HL-60 (cell line): ENCODE data around the gene ALDH1A2.

ENCODE experiments used
- DNase-seq, 2 experiments: peaks; one replicate each; pipeline ENCODE4 v3.0.0-alpha.2; 2010 to 2020; ENCODE audit warnings: low read depth in 1 of 2, low spot score in 1 of 2
- H3K27ac ChIP-seq: fragments of 250-450 bp; sonication (Bioruptor Pico); replicated peaks from 2 replicates; pipeline ENCODE4 v1.5.1; 2020; ENCODE audit warnings: mild to moderate bottlenecking, moderate library complexity
- H3K27me3 ChIP-seq: fragments of 250-450 bp; sonication (Bioruptor Pico); 2 replicates; pipeline ENCODE4 v1.5.1; 2021; ENCODE audit warnings: mild to moderate bottlenecking, moderate library complexity; ENCODE audit not compliant: insufficient read depth, poor library complexity, severe bottlenecking
- H3K4me3 ChIP-seq: replicated peaks from 2 replicates; pipeline ENCODE4 v1.5.1; 2011; ENCODE audit warnings: mild to moderate bottlenecking, control low read depth, low read length; ENCODE audit not compliant: insufficient read depth
- GABPA ChIP-seq: IDR thresholded peaks from 2 replicates; pipeline ENCODE4 v1.6.1; 2012; ENCODE audit warnings: low read depth
- POLR2AphosphoS5 ChIP-seq: IDR thresholded peaks from 2 replicates; pipeline ENCODE4 v1.6.1; 2012; ENCODE audit warnings: low read depth
- SPI1 ChIP-seq: IDR thresholded peaks from 2 replicates; pipeline ENCODE4 v1.6.1; 2012; ENCODE audit warnings: low read depth, mild to moderate bottlenecking, borderline replicate concordance
- TF ChIP-seq, protein P1 (sequence below): IDR thresholded peaks from 2 replicates; pipeline ENCODE4 v1.6.1; 2012; ENCODE audit warnings: low read depth; ENCODE audit not compliant: insufficient replicate concordance
- TF ChIP-seq, protein P2 (sequence below): IDR thresholded peaks from one replicate; pipeline ENCODE4 v1.5.1; 2011; ENCODE audit warnings: low read length, control low read depth, inconsistent platforms; ENCODE audit not compliant: insufficient read depth

Gene ALDH1A2

DNA sequence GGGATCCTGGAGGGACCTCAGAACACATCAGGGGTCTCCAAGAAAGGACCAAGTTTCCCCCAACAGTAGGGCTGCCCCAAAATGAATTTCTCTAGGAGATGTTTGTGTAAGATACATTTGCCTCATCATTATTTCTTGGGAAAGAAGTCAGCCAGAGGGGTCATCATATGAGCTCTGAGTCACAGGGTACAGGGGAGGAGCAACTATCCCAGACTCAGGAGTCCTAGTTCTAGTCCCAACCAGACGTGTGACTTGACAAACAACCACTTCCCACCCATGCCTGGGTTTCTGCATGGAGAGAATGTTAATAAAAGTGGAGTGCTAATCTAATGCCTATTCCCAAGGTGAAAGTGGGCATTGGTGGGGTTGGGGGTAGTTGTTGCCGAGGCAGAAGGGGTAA, 144.1 kb downstream of the ALDH1A2 start:
- H3K27ac ChIP-seq = no peak overlapping the region
- H3K27me3 ChIP-seq = peaks cover 1% of the 10 kb centered on the region
- TF ChIP-seq GABPA (no peak), SPI1 (no peak), POLR2AphosphoS5 (no peak)
- TF ChIP-seq, protein P1, sequence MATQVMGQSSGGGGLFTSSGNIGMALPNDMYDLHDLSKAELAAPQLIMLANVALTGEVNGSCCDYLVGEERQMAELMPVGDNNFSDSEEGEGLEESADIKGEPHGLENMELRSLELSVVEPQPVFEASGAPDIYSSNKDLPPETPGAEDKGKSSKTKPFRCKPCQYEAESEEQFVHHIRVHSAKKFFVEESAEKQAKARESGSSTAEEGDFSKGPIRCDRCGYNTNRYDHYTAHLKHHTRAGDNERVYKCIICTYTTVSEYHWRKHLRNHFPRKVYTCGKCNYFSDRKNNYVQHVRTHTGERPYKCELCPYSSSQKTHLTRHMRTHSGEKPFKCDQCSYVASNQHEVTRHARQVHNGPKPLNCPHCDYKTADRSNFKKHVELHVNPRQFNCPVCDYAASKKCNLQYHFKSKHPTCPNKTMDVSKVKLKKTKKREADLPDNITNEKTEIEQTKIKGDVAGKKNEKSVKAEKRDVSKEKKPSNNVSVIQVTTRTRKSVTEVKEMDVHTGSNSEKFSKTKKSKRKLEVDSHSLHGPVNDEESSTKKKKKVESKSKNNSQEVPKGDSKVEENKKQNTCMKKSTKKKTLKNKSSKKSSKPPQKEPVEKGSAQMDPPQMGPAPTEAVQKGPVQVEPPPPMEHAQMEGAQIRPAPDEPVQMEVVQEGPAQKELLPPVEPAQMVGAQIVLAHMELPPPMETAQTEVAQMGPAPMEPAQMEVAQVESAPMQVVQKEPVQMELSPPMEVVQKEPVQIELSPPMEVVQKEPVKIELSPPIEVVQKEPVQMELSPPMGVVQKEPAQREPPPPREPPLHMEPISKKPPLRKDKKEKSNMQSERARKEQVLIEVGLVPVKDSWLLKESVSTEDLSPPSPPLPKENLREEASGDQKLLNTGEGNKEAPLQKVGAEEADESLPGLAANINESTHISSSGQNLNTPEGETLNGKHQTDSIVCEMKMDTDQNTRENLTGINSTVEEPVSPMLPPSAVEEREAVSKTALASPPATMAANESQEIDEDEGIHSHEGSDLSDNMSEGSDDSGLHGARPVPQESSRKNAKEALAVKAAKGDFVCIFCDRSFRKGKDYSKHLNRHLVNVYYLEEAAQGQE = no peak
- TF ChIP-seq, protein P2, sequence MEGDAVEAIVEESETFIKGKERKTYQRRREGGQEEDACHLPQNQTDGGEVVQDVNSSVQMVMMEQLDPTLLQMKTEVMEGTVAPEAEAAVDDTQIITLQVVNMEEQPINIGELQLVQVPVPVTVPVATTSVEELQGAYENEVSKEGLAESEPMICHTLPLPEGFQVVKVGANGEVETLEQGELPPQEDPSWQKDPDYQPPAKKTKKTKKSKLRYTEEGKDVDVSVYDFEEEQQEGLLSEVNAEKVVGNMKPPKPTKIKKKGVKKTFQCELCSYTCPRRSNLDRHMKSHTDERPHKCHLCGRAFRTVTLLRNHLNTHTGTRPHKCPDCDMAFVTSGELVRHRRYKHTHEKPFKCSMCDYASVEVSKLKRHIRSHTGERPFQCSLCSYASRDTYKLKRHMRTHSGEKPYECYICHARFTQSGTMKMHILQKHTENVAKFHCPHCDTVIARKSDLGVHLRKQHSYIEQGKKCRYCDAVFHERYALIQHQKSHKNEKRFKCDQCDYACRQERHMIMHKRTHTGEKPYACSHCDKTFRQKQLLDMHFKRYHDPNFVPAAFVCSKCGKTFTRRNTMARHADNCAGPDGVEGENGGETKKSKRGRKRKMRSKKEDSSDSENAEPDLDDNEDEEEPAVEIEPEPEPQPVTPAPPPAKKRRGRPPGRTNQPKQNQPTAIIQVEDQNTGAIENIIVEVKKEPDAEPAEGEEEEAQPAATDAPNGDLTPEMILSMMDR = no peak
- no peak for DNase-seq
- H3K4me3 ChIP-seq = no peak overlapping the region

DNA sequence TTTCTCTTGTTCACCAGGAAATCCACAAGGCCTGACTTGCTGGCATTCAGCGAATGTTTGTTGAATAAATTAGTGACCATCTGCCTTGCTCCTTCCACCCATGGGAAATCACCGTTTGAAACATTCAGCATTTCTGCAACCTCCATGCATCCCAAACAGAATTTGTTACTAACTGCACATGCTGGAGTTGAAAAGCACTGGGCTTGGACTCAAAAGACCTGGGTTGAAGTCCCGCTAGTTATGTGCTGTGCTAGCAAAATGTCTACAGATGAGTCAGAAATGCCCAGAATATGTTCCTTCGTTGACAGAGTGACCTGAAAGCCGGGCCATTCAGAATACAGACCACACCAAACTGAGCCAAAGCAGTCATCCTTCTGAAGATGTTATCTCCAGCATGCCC, 144.6 kb downstream of the ALDH1A2 start:
- H3K27ac ChIP-seq = no peak overlapping the region
- no peak overlapping the region for H3K4me3 ChIP-seq
- H3K27me3 ChIP-seq = no peaks in the 10 kb centered on the region
- DNase-seq = no peak
- TF ChIP-seq, protein P1 = no peak
- TF ChIP-seq GABPA = no peak
- TF ChIP-seq, protein P2 = no peak
- no peak for TF ChIP-seq POLR2AphosphoS5
- TF ChIP-seq SPI1 = no peak

DNA sequence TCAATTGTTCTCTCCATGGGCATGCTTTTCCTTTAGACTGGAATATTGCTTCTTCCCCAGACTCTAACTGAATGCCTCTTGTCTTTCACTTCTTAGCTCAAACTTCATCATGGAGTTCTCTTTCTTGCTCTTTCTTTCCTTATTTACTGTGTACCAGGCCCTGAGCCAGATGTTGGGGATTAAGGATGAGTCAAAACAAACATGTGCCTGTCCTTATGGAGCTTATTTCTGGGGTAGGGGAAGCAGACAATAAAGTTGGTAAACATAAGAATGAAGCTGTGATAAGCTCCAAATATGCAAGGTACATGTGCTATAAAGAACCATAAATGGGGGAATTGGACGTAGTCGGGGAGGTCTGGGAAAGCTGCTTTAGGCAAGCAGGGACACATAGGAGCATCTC, 145.8 kb downstream of the ALDH1A2 start:
- no peak for DNase-seq
- peaks cover under 1% of the 10 kb centered on the region for H3K27me3 ChIP-seq
- no peak overlapping the region for H3K27ac ChIP-seq
- TF ChIP-seq, protein P2 = no peak
- TF ChIP-seq POLR2AphosphoS5 = no peak
- no peak for TF ChIP-seq GABPA
- TF ChIP-seq SPI1 = no peak
- TF ChIP-seq, protein P1 = no peak
- H3K4me3 ChIP-seq = no peak overlapping the region
